Vagina (tissue), 2 donors: ENCODE measurements around the gene INA. TPM values are rescaled to one million over a fixed set of nuclear protein-coding genes. Genes with fewer than 3 reads are reported as not detected.

ENCODE experiments used
- DNase-seq, 2 donors: peaks; one replicate each; pipeline ENCODE4 v3.0.0-alpha.2; 2017; ENCODE audit errors: extremely low spot score in 2 of 2
- H3K27ac ChIP-seq: fragments of 200-600 bp; sonication (generic); one replicate; pipeline ENCODE4 v1.5.1; 2019
- H3K27me3 ChIP-seq: fragments of 200-600 bp; sonication (generic); one replicate; pipeline ENCODE4 v1.5.1; 2019
- H3K36me3 ChIP-seq, 2 donors: fragments of 200-600 bp; sonication (generic); one replicate each; pipeline ENCODE4 v1.5.1; 2017 to 2019
- H3K4me1 ChIP-seq: fragments of 200-600 bp; sonication (generic); one replicate; pipeline ENCODE4 v1.5.1; 2019
- H3K4me3 ChIP-seq, 2 donors: fragments of 200-600 bp; sonication (generic); 1 replicate in 1 of 2; 2 replicates in 1 of 2; pipeline ENCODE4 v1.5.1; 2016 to 2019
- H3K9me3 ChIP-seq: fragments of 200-600 bp; sonication (generic); one replicate; pipeline ENCODE4 v1.5.1; 2019
- POLR2A ChIP-seq, 2 donors: fragments of 450-650 bp; IDR thresholded peaks; one replicate each; pipeline ENCODE4 v1.6.1; 2017; ENCODE audit warnings: antibody characterized with exemption in 2 of 2, mild to moderate bottlenecking in 2 of 2, moderate library complexity in 2 of 2
- POLR2AphosphoS5 ChIP-seq, 2 donors: sonication (generic); formaldehyde crosslinking; IDR thresholded peaks; one replicate each; pipeline ENCODE4 v1.9.0; 2017; ENCODE audit warnings: antibody characterized with exemption in 2 of 2, mild to moderate bottlenecking in 2 of 2, low read depth in 1 of 2; ENCODE audit not compliant: insufficient read depth in 1 of 2
- intact Hi-C: fragments of 100-400 bp; cut with DNase I; formaldehyde crosslinking; loops from one replicate; pipeline ENCODE4 v1.15.1; 2023
- total RNA-seq: library from RNA; depleted of rRNA; stranded (reverse); fragments of >200 nt; gene quantifications from one replicate; pipeline ENCODE4 v1.2.3, GENCODE V29; 2016
- TF ChIP-seq, protein P1 (sequence below), 3 experiments: fragments of 450-650 bp in 2 of 3; fragments of 200-600 bp in 1 of 3; sonication (generic) in 1 of 3; IDR thresholded peaks; one replicate each; pipeline ENCODE4 v1.5.1; 2017 to 2019; ENCODE audit warnings: antibody characterized with exemption in 3 of 3, mild to moderate bottlenecking in 2 of 3, moderate library complexity in 2 of 3

The INA gene
- total RNA-seq, 1 donor from 2014 or later, result 3.9 TPM

DNA sequence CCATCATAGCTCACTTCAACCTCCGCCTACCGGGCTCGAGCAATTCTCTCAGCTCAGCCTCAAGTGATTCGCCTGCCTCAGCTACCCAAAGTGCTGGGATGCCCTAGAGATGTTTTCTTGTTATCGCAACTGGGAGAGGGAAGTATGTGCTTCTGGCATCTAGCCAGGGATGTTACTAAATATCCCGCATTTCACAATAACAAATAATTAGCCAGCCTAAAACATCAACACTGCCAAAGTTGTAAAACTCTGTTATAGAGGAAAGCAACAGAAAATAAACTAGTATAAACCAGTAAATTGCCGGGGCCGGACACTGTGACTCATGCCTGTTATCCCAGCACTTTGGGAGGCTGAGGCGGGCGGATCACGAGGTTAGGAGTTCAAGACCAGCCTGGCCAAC, 7.2 kb downstream of the INA start:
- no peak for DNase-seq
- no peaks in the 10 kb centered on the region for H3K27me3 ChIP-seq
- TF ChIP-seq, protein P1, sequence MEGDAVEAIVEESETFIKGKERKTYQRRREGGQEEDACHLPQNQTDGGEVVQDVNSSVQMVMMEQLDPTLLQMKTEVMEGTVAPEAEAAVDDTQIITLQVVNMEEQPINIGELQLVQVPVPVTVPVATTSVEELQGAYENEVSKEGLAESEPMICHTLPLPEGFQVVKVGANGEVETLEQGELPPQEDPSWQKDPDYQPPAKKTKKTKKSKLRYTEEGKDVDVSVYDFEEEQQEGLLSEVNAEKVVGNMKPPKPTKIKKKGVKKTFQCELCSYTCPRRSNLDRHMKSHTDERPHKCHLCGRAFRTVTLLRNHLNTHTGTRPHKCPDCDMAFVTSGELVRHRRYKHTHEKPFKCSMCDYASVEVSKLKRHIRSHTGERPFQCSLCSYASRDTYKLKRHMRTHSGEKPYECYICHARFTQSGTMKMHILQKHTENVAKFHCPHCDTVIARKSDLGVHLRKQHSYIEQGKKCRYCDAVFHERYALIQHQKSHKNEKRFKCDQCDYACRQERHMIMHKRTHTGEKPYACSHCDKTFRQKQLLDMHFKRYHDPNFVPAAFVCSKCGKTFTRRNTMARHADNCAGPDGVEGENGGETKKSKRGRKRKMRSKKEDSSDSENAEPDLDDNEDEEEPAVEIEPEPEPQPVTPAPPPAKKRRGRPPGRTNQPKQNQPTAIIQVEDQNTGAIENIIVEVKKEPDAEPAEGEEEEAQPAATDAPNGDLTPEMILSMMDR (IDR thresholded peaks at IDR 0.05), result no peak
- TF ChIP-seq POLR2A (IDR thresholded peaks at IDR 0.05) (no peak), POLR2AphosphoS5 (IDR thresholded peaks at IDR 0.05; ENCODE audit: insufficient read depth in 1 of 2, low read depth in 1 of 2) (no peak)

DNA sequence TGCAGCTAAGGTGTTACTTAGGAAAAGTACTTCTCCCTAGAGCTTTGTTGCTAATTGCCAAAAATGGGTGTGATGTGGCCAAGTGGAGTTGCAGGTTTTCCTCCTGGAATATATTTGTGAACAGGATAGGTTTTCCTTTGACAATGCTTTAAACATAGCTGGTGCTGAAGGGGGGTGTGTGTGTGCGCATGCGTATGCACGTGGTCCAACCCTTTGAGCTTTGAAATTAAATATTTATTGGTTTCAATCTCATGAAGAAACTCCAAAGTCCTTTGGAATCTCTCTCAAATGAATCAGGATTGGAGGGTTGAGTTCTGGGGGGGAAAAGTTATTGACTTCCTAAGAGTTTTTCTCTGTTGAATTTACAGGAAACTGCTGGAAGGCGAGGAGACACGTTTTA, 11.1 kb downstream of the INA start:
- Histone ChIP-seq H3K9me3 (no peaks in the 10 kb centered on the region), H3K4me3 (no peak overlapping the region), H3K36me3 (no peaks in the 10 kb centered on the region), H3K4me1 (no peaks in the 10 kb centered on the region), H3K27ac (no peak overlapping the region), H3K27me3 (no peaks in the 10 kb centered on the region)
- intact Hi-C loops, result no loop called here
- DNase-seq, result no peak
- TF ChIP-seq, protein P1 (IDR thresholded peaks at IDR 0.05), result no peak
- no peak for TF ChIP-seq POLR2A (IDR thresholded peaks at IDR 0.05)

More for the DNA sequence above, 7.2 kb downstream of the INA start:
- H3K36me3 ChIP-seq, result no peaks in the 10 kb centered on the region
- no peaks in the 10 kb centered on the region for H3K9me3 ChIP-seq
- H3K27ac ChIP-seq, result no peak overlapping the region
- intact Hi-C loops, result no loop called here
- no peak overlapping the region for H3K4me3 ChIP-seq
- no peaks in the 10 kb centered on the region for H3K4me1 ChIP-seq

DNA sequence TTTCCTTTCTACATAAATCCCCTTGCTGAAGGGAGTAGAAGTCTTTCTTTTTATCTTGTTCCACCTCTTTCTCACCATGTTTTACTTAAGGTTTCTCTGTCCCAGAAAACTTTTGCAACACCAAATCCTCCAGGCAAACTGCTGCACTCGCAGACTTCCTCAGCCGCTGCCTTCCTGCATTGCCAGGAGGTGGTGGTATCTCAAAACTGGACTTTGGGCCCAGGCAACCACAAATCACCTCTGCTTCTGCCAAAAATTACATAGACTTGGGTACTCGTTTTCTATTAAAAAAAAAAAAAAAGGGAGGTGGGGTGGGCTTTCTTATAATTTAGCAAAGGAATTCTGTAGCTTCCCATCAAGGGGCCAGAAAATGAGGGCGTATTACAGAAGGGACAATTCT, 14.7 kb downstream of the INA start:
- H3K27me3 ChIP-seq, result no peaks in the 10 kb centered on the region
- H3K36me3 ChIP-seq, result no peaks in the 10 kb centered on the region
- H3K27ac ChIP-seq, result no peak overlapping the region
- H3K9me3 ChIP-seq, result no peaks in the 10 kb centered on the region
- intact Hi-C loops, result no loop called here
- H3K4me1 ChIP-seq, result no peaks in the 10 kb centered on the region
- no peak for DNase-seq
- TF ChIP-seq, protein P1 (IDR thresholded peaks at IDR 0.05), result no peak
- TF ChIP-seq POLR2A (IDR thresholded peaks at IDR 0.05) (no peak), POLR2AphosphoS5 (IDR thresholded peaks at IDR 0.05; ENCODE audit: insufficient read depth in 1 of 2, low read depth in 1 of 2) (no peak)
- H3K4me3 ChIP-seq, result no peak overlapping the region

DNA sequence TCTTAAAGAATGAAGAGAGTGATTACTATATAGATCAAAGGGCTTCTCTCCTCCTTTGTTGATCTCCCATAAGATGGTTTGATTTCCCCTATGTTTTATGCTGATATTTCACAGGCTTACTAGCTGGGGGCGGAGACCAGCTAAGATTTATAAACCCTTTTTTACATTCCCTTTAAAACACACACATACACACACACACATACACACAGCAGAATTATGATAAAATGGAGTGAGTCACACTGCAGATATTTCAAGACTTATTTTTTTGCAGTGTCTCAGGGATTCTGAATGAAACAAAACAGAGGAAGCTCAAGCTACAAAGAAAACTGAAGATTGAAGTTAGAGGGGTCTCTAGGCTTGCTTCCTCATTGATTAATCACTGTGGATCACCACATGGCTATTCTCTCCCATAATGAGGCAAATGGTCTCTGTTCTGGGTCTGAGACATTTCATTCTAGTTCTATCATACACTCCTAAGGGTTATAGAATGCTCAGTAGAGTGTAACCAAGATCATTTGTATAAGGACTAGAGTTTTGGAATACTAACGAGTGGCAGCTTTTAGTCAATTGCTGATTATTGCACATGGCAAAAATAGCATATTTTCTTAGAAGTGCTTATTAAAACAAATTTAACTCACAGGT, 18.6 kb downstream of the INA start:
- no peak for DNase-seq
- Histone ChIP-seq H3K27ac (no peak overlapping the region), H3K27me3 (no peaks in the 10 kb centered on the region), H3K4me1 (no peaks in the 10 kb centered on the region), H3K9me3 (no peaks in the 10 kb centered on the region), H3K36me3 (no peaks in the 10 kb centered on the region), H3K4me3 (no peak overlapping the region)
- TF ChIP-seq POLR2A (IDR thresholded peaks at IDR 0.05), result no peak
- TF ChIP-seq, protein P1 (IDR thresholded peaks at IDR 0.05), result no peak
- TF ChIP-seq POLR2AphosphoS5 (IDR thresholded peaks at IDR 0.05; ENCODE audit: insufficient read depth in 1 of 2, low read depth in 1 of 2), result no peak
- intact Hi-C loops, result no loop called here

DNA sequence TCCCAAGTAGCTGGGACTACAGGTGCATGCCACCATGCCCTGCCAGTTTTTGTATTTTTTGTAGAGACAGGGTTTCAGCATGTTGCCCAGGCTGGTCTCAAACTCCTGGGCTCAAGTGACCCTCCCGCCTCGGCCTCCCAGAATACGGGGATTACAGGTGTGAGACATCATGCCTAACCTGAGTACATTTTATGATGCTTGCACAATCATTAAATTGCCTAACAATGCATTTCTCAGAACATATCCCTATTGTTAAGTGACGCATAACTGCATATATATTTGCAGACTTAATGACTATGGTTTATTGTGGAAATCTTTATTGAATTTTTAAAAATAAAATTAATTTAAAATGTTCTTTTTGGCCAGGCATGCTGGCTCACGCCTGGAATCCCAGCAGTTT, 30.7 kb downstream of the INA start:
- DNase-seq, result no peak
- intact Hi-C loops, result no loop called here
- H3K4me3 ChIP-seq, result no peak overlapping the region
- no peak overlapping the region for H3K27ac ChIP-seq
- no peaks in the 10 kb centered on the region for H3K27me3 ChIP-seq
- peaks cover 0 to 20% of the 10 kb centered on the region in 2 donors for H3K36me3 ChIP-seq
- H3K9me3 ChIP-seq, result no peaks in the 10 kb centered on the region
- TF ChIP-seq POLR2A (IDR thresholded peaks at IDR 0.05) (no peak), POLR2AphosphoS5 (IDR thresholded peaks at IDR 0.05; ENCODE audit: insufficient read depth in 1 of 2, low read depth in 1 of 2) (no peak)
- TF ChIP-seq, protein P1 (IDR thresholded peaks at IDR 0.05), result no peak
- no peaks in the 10 kb centered on the region for H3K4me1 ChIP-seq
